ENCODE results near the gene CPHXL. TPM values are rescaled to one million over a fixed set of nuclear protein-coding genes. Genes with fewer than 3 reads are reported as not detected.
A peak's percentile ranks its signal among the peaks of the same experiment; 100 is the strongest.

The CPHXL gene
- total RNA-seq, 2 donors from 2014 or later: not detected

GRCh38 chr16:75742424-75743047 lies 16.2 kb upstream of the CPHXL start:
- H3K9me3 ChIP-seq: no peaks in the 10 kb centered on the region
- TF ChIP-seq, protein P1, sequence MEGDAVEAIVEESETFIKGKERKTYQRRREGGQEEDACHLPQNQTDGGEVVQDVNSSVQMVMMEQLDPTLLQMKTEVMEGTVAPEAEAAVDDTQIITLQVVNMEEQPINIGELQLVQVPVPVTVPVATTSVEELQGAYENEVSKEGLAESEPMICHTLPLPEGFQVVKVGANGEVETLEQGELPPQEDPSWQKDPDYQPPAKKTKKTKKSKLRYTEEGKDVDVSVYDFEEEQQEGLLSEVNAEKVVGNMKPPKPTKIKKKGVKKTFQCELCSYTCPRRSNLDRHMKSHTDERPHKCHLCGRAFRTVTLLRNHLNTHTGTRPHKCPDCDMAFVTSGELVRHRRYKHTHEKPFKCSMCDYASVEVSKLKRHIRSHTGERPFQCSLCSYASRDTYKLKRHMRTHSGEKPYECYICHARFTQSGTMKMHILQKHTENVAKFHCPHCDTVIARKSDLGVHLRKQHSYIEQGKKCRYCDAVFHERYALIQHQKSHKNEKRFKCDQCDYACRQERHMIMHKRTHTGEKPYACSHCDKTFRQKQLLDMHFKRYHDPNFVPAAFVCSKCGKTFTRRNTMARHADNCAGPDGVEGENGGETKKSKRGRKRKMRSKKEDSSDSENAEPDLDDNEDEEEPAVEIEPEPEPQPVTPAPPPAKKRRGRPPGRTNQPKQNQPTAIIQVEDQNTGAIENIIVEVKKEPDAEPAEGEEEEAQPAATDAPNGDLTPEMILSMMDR (IDR thresholded peaks at IDR 0.05): no peak
- TF ChIP-seq POLR2A (IDR thresholded peaks at IDR 0.05): no peak
- no peaks in the 10 kb centered on the region for H3K36me3 ChIP-seq (replicated peaks in 1 of 2; ENCODE audit: insufficient read depth in 1 of 2, low read depth in 2 of 2)
- ATAC-seq (no peak), DNase-seq (no peak)
- intact Hi-C loops (cut with DNase I): no loop called here
- WGBS, 2 donors: 51 to 67% methylated on average over 1 of the region's 1 CpG
- no peaks in the 10 kb centered on the region for H3K27me3 ChIP-seq
- no peaks in the 10 kb centered on the region for H3K4me1 ChIP-seq
- no peak overlapping the region for H3K4me3 ChIP-seq
- no peak overlapping the region for H3K27ac ChIP-seq

DNA sequence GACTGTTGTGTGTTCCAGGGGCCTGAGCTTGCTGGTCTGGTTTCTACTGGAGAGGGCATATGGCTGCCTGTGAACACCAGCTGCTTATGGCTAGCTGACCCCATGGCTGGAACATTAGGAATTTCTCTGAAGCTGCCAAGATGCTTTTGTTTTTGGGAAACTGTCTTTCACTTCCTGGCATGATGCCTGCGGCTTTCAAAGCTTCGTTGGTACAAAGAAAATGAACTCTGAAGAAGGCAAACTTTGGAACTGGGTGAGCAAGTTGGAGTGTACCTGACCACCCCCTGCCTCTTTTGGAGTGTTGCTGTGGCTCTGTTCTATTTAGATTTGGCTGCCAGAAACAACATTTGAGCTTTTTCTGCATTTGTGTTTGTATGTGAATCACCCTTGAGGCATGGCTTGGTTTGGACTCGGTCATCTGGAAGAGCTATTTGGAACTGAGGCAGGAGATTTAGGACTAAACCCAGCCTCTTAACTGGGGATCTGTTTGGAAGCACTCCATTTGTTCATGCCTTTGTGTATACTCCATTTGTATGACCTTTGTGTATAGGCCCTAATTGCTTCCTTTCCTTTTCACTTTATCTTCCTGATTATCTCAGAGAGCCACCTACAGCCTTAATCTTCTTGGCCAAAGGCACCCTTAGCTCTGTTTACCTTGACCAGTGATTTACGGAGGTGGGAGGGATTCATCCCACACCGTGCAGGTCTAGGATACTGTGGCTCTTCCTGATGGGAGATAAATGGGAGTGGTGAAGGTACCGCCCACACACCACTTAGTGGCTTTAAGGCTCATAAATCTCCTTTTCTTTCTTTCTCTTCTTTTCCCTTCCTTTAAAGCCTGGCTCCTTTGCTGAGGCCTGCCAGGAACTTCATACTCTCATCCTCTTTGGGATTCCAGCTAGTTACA lies 7.3 kb upstream of the CPHXL start:
- DNase-seq (peak in 1 of 4 donors; percentile 16), ATAC-seq (no peak)
- no peak overlapping the region for H3K4me3 ChIP-seq
- intact Hi-C loops (cut with DNase I): no loop called here
- no peaks in the 10 kb centered on the region for H3K36me3 ChIP-seq (replicated peaks in 1 of 2; ENCODE audit: insufficient read depth in 1 of 2, low read depth in 2 of 2)
- H3K9me3 ChIP-seq: no peaks in the 10 kb centered on the region
- 53 to 63% methylated on average over 6 of the region's 6 CpGs for WGBS, 2 donors
- TF ChIP-seq, protein P1 (IDR thresholded peaks at IDR 0.05): no peak
- TF ChIP-seq POLR2A (IDR thresholded peaks at IDR 0.05): no peak
- no peaks in the 10 kb centered on the region for H3K27me3 ChIP-seq
- H3K4me1 ChIP-seq: peaks cover 8% of the 10 kb centered on the region
- no peak overlapping the region for H3K27ac ChIP-seq

DNA sequence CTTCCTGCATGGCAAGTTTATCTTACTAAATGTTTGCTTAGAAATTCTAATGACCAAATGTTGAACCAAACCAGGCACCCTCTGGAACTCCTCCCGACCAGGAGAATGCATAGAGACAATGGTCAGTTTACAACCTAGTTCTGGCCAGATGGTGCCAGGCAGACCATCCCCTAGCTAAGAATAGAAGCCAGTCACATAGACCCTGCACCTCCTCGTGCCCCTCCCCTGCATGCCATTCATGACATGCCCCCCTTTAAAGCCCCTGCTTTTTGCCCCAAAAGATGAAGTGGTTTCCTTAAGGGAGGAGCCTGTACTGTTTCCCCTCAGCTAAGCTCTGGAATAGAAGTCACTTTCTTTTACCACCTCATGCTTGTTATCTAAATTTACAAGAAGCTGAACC lies 6.6 kb upstream of the CPHXL start:
- intact Hi-C loops (cut with DNase I): no loop called here
- Histone ChIP-seq H3K27ac (no peak overlapping the region), H3K4me1 (peaks cover 8% of the 10 kb centered on the region), H3K36me3 (replicated peaks in 1 of 2; ENCODE audit: insufficient read depth in 1 of 2, low read depth in 2 of 2) (no peaks in the 10 kb centered on the region), H3K27me3 (no peaks in the 10 kb centered on the region), H3K4me3 (no peak overlapping the region), H3K9me3 (no peaks in the 10 kb centered on the region)
- ATAC-seq (no peak), DNase-seq (no peak)
- TF ChIP-seq, protein P1 (IDR thresholded peaks at IDR 0.05): no peak
- no peak for TF ChIP-seq POLR2A (IDR thresholded peaks at IDR 0.05)
- 54 to 59% methylated on average over 2 of the region's 2 CpGs for WGBS, 2 donors

- Histone ChIP-seq H3K4me3 (no peak overlapping the region), H3K27me3 (no peaks in the 10 kb centered on the region), H3K4me1 (peaks cover 4% of the 10 kb centered on the region), H3K27ac (no peak overlapping the region), H3K36me3 (replicated peaks in 1 of 2; ENCODE audit: insufficient read depth in 1 of 2, low read depth in 2 of 2) (no peaks in the 10 kb centered on the region), H3K9me3 (no peaks in the 10 kb centered on the region)
- peak in 1 of 4 donors; percentile 8 for DNase-seq
- ATAC-seq: no peak
- WGBS, 2 donors: 37 to 46% methylated on average over 3 of the region's 3 CpGs
- intact Hi-C loops (cut with DNase I): no loop called here
- TF ChIP-seq, protein P1 (IDR thresholded peaks at IDR 0.05): no peak
- no peak for TF ChIP-seq POLR2A (IDR thresholded peaks at IDR 0.05)
These were observed 931 bp upstream of the CPHXL start for GRCh38 chr16:75727221-75727620.
